Measurements from ENCODE around the gene PLVAP. TPM values are rescaled to one million over a fixed set of nuclear protein-coding genes. Genes with fewer than 3 reads are reported as not detected.

Gene PLVAP
- total and polyA plus RNA-seq, 12 donors, result 27.9 to 381 (median 84.0) TPM

GRCh38 chr19:17347877-17348276, 29.3 kb downstream of the PLVAP start:
- Histone ChIP-seq H3K27me3 (no peaks in the 10 kb centered on the region), H3K9me3 (replicated peaks in 1 of 3) (no peaks in the 10 kb centered on the region), H3K4me3 (no peak overlapping the region), H3K36me3 (replicated peaks in 1 of 2) (no peaks in the 10 kb centered on the region), H3K4me1 (replicated peaks in 1 of 2) (peaks cover 0 to 26% of the 10 kb centered on the region in 2 donors), H3K27ac (peak overlapping the region in 2 of 5 donors; percentile 57 to 58)
- intact Hi-C loops (cut with DNase I), result loop anchor here in 1 of 2 donors (5.0 kb wide), 1 partner anchor 39 kb away; no protein-coding TSS in a partner anchor
- TF ChIP-seq POLR2A (IDR thresholded peaks at IDR 0.05) (no peak), CTCF (IDR thresholded peaks at IDR 0.05) (no peak)
- 56 to 72% (median 58%) methylated on average over 2 of the region's 2 CpGs for WGBS, 4 donors
- DNase-seq, result no peak

DNA sequence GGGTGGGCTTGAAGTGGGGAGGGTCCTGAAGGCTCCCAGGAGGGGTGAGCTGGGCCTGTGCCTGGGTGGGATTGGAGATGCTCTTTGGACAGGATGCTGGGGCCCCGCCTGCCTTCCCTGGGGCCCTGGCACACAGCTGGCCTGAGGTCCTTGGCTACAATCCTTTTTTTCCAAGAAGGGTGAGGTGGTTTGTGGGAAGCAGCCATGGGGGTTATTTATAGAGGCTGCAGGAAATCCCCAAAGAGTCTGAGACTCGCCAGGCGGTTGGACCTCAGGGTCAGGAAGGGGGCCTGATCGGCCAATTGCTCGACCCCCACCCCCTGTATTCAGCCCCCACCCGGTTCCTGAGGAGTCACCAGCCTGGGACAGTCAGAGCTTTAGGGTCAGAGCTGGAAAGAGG, 29.8 kb downstream of the PLVAP start:
- Histone ChIP-seq H3K9me3 (replicated peaks in 1 of 3) (no peaks in the 10 kb centered on the region), H3K27me3 (no peaks in the 10 kb centered on the region), H3K4me3 (no peak overlapping the region), H3K4me1 (replicated peaks in 1 of 2) (peaks cover 0 to 26% of the 10 kb centered on the region in 2 donors), H3K36me3 (replicated peaks in 1 of 2) (no peaks in the 10 kb centered on the region), H3K27ac (peak overlapping the region in 2 of 5 donors; percentile 57 to 58)
- peak in 3 of 7 donors; percentile 40 to 75 (median 57) for DNase-seq
- whole genome bisulfite sequencing, 4 donors, result 10 to 18% (median 14%) methylated on average over 6 of the region's 6 CpGs
- intact Hi-C loops (cut with DNase I), result loop anchor here in 1 of 2 donors (5.0 kb wide), 1 partner anchor 40 kb away; no protein-coding TSS in a partner anchor
- TF ChIP-seq CTCF (IDR thresholded peaks at IDR 0.05) (no peak), POLR2A (IDR thresholded peaks at IDR 0.05) (no peak)

- no peaks in the 10 kb centered on the region for H3K27me3 ChIP-seq
- H3K4me1 ChIP-seq (replicated peaks in 1 of 2), result peaks cover 2 to 26% of the 10 kb centered on the region in 2 donors
- 13 to 16% (median 13%) methylated on average over 16 to 24 of the region's 24 CpGs for WGBS, 4 donors
- DNase-seq, result peak in 6 of 7 donors; percentile 68 to 89 (median 76)
- H3K27ac ChIP-seq, result no peak overlapping the region
- TF ChIP-seq CTCF (IDR thresholded peaks at IDR 0.05) (peak; percentile 90 to 96 (median 94)), POLR2A (IDR thresholded peaks at IDR 0.05) (no peak)
- H3K9me3 ChIP-seq (replicated peaks in 1 of 3), result no peaks in the 10 kb centered on the region
- no peaks in the 10 kb centered on the region for H3K36me3 ChIP-seq (replicated peaks in 1 of 2)
- intact Hi-C loops (cut with DNase I), result loop anchor here in 1 of 2 donors (5.0 kb wide), 1 partner anchor 41 kb away; no protein-coding TSS in a partner anchor
- no peak overlapping the region for H3K4me3 ChIP-seq
Measured at GRCh38 chr19:17346109-17346671, 31.0 kb downstream of the PLVAP start.

DNA sequence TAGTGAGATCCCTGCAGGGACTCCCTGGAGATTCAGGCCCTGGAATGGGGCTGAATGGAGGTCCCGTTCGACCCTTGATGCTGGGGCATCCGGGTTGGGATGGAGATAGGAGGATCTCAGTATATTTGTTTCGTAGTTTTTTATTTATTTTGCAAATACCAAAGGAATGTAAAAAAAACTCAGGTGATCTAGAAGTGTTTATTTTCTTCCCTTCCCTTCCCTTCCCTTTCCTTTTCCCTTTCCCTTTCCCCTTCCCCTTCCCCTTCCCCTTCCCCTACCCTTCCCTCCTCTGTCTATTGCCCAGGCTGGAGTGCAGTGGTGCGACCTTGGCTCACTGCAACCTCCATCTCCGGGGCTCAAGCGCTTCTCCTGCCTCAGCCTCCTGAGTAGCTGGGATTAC, 35.3 kb downstream of the PLVAP start:
- no peaks in the 10 kb centered on the region for H3K36me3 ChIP-seq (replicated peaks in 1 of 2)
- H3K27ac ChIP-seq, result no peak overlapping the region
- WGBS, 4 donors, result 78 to 88% (median 84%) methylated on average over 7 of the region's 7 CpGs
- no peak for TF ChIP-seq POLR2A (IDR thresholded peaks at IDR 0.05)
- TF ChIP-seq CTCF (IDR thresholded peaks at IDR 0.05), result no peak
- no peak overlapping the region for H3K4me3 ChIP-seq
- H3K9me3 ChIP-seq (replicated peaks in 1 of 3), result no peaks in the 10 kb centered on the region
- H3K27me3 ChIP-seq, result no peaks in the 10 kb centered on the region
- peaks cover 11 to 19% of the 10 kb centered on the region in 2 donors for H3K4me1 ChIP-seq (replicated peaks in 1 of 2)
- intact Hi-C loops (cut with DNase I), result loop anchor here in 1 of 2 donors (2.0 kb wide), 1 partner anchor 45 kb away; no protein-coding TSS in a partner anchor
- DNase-seq, result no peak

All from adrenal gland (tissue), 12 donors.